ENCODE measurements around the gene OAF.
"Not testable (repeated sequence)": the region's sequence is repeated elsewhere in the genome, so short reads cannot be mapped to it uniquely, and the experiment has no call there.

OAF gene

DNA sequence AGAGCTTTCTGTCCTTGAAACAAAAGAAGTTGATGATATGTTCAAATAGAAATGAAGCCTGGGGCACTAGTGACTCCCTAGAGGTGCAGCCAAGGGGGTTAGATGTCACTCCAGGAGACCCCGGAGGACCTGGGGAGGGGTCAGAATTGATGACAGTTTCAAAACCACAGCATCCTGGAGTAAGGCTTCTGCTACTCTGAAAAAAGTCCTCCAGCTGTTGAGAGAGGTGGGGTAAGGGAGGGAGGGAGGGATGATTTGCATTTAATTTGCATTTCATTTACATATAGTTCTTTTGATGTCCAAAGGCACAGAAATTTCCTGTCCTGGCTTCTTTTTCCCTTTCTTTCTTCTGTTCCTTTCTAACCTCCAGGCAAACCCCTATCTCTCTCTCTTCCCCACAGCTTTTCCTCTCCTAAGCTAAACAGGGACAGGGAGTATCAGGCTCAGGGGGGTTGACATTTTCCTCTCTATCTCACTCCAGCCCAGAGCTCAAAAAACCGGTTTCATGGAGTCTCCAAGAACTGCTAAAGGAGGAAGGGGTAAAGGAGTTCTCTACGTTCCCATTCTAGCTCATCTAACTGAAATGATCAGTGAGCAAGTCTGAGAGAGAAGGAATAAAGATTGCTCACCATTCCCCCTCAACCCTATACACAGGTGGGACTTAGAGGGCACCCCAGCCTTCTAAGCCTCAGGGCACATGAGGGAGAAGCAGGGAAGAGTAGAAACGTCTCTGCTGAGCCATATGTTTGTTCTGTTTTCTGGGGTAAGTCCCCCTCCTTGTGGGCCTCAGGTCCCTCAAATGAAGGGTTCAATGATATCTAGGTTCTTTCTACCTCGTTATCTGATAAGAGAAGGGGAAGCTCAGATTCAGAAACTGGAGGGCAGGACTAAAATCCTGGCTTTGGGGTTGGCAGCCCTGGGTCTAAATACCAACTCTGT, 25.6 kb downstream of the OAF start:
- peak; percentile 83 for DNase-seq (ENCODE audit: low read depth, low spot score)
- peak overlapping the region; percentile 36 for H3K27ac ChIP-seq

DNA sequence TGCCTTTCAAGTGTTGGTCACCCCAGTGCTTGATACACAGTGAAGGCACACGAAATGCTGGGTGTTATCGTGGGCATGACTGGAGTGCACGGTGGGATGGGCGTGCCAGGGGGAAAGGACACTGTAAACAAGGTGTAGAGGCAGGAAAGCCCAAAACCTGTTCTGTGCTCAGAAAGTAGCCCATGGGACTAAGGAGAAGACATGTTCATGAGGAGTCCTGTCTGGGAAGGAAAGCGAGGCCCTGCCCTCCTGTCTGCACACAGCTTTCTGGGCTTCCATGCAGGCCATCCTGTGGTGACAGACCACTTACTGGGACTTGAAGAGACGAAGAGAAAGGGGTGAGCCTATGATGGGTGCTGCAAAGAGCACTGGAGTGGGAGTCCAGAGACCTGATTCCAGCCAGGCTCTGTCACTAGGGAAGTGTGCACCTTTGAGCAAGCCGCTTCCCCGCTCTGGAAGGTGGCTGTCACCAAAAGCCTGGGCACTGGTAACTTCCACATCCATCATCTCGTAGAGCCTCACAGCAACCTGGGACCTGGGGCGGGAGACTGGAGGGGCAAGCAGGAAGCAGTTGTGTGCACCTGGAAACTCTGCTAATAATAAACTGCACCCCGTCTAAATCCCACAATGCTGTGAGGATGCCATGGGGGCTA, 28.3 kb downstream of the OAF start:
- no peak for DNase-seq (ENCODE audit: low read depth, low spot score)
- H3K27ac ChIP-seq: no peak overlapping the region

DNA sequence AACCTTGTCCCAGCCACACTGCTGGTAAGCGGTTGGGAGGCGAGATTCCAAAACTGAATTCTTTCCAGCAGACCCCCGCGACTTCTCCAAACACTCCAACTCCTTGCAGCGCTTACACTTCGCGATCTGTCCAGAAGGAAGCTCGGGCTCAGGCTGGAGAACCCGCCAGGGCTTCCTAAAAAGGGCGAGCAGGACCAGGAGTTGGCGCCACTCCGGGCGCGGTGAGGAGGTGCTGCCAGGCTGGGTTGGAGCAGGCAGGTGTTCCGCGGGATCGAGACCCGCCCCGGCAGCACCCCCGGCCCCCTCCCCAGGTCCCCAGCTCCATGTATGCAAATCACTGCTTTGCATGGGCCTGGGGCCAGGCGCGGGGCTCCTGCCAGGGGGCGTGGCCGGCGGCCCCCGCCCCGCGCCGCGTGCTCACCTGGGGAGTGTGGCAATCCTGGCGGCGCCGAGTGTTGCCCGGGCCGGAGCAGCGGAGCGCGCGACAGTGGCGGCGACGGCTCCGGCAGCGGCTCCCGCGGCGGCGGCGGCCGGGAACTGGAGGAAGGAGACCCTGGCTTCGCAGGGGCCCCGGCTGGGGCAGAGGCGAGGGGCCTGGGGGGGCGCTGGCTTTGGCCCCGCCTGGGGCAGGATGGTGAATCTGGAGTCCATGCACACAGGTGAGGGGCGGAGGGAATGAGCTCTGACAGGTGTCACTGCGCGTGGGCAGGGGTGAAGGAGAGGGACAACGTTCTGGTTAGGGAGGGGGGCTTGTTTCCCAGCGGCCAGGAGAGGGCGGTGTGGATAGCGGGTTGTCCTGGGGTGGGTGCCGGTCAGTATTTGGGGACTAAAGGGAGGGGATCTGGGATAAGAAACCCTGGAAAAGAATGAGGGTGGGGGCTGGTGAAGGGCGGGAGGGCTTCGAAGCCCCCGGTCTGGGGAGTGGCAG, 29.1 kb downstream of the OAF start, which contains the start of gene POU2F3:
TSS of gene POU2F3 (plus strand) at position 428 of the 928 bp plus-strand sequence. CDS start at position 632, 204 bp downstream.
- no peak for DNase-seq (ENCODE audit: low read depth, low spot score)
- no peak within 1 kb of the TSS for H3K27ac ChIP-seq

DNA sequence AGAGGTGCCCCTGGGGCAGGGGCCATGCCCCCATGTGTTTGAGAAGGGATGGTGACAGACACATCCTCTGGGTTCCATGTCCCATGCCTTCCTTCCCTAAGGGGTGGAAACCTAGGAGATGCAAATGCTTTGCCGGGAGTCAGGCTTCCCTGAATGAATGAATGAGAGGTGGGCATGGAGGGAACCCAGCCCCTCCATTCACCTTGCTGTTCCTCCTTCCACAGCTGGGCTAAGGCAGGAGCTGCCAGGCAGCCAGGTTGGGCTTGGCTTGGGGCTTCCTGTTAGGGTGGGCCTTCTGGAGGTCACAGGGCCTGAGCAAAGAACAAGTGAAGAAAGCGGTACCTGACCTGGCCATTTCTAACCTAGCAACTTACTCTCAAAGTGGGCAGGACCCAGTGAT, 30.0 kb downstream of the OAF start:
- H3K27ac ChIP-seq: no peak overlapping the region

DNA sequence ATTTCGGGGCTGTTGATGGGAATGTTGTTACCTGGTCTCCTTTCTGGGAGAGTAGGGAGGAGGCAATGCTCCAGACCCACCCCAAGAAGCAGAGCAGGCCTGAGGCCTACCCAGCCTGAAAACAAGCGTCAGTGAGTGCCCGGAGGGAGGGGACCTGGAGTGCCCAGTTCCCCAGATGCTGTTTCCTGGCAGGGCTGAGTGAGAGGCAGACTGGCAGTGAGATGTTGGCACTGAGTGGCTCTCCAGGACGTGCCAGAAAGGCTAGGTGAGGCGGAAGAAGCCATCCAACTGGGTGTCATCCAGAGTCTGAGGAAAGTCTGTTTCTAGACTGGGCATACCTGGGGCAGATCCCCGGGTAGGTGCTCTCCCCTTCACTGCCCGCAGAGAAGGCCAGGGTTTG, 30.4 kb downstream of the OAF start:
- no peak for DNase-seq (ENCODE audit: low read depth, low spot score)
- no peak overlapping the region for H3K27ac ChIP-seq

More for the DNA sequence above, 30.0 kb downstream of the OAF start:
- no peak for DNase-seq (ENCODE audit: low read depth, low spot score)

DNA sequence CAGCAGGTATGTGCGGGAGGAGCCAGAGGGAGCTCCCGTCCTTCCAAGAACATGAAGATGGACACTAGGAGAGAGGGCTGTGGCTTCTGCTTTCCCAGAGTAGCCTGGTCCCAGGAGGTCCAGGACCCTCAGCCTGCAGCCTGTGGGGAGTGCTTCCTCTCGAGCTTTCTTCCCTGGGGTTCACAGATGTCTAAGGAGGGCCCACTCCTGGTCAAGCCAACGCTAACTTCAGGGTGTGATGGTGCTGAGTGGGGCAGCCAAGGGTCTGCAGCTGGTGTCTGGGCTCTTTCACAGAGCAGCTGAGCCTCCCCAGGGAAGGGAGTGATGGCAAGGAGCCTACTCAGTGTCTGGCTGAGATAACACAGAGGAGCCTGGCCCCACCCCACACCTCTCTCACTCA, 32.4 kb downstream of the OAF start:
- H3K27ac ChIP-seq: no peak overlapping the region
- DNase-seq (ENCODE audit: low read depth, low spot score): no peak

DNA sequence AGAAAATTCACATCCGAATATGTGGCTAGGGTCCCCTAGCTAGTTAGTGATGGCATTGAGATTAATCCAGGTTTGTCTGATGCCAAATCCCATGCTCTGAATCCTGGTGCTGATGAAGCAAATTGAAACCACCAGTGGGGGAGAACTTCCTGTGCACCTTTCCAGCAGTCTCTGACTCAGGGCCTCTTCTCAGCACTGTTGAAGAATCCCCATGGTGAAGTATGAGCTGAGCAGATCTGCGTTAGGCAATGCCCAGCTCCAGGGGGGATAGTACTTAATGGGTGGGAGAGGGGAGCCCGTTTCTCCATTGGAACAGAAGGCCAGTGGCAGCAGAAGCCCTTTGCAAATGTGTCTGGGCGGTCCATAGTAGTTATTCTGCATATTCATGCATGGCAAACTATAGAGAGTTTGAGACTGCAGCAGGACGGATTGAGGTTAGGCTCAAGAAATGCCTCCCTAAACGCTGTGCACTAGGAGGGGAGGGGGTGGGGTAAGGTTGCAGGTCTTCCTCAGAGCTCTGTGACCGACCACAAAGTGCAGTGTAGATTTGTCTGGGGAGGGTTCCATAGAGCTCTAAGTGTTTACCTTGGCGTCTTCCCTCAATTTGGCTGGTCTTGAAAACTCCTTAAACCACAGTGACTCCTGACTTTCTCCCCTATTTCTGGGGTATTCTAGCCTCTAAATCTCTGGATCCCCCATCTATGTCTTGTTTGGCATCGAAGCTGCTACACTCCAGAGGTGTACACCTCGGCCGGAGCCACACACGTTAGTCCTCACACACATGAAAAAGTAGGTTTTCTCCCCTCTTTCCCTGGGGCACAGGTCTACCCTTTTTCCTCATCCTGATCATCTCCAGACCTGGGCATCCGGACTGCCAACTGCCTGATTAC, 33.9 kb downstream of the OAF start:
- H3K27ac ChIP-seq: no peak overlapping the region
- DNase-seq (ENCODE audit: low read depth, low spot score): no peak

DNA sequence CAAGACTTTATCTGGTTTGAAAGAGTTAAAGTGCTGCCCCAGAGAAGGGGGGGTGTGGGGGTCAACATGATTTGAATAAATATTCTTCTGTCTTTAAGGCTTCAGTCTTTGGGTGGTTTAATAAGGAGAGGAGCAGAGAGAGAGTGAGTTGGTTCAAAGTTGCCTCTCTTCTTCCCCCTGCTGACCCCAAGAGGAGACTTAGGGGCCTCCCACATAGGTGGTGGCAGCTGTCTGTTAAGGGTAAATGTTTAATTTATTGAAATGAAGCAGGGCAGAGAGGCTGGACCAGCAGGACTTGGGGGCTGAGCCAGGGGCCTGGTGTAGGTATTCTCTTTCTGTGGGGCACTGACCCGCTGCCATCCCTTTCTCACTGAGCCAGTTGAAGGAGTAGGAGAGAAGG, 34.6 kb downstream of the OAF start:
- DNase-seq (ENCODE audit: low read depth, low spot score): no peak
- no peak overlapping the region for H3K27ac ChIP-seq

DNA sequence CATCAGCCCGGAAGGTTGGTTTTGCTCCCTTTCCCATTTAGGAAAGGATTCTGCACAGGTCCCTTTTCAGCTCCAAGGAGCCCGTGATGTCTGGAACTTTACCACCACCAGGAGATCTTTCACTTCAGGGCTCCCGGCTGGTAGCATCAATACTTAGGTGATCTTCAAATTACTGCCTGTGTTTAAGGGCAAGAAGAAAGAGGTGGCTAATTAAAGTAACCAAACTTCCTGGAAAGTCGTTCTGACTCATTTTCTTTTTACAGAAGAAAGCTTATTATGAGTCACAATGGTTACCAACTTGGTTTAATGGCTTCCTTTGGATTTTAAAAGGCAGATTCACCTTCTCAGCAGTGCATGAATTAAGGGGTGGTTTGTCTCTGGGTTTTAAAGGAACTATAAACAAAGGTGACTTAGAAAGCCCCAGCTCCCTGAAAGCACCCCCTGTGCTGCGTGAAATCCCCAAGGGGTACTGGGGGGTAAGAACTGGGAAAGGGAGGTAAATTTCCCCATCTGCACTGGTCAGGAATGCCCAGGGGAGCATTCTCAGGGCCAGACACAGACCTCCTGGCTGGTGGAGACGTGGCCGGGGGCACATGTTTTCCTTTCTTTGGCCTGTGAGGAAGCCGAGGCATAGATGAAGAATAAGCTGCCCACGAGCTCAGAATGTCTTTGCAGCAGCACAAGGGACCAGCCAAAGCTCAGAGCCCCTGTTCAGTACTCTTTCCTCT, 37.9 kb downstream of the OAF start:
- no peak overlapping the region for H3K27ac ChIP-seq
- peak; percentile 39 for DNase-seq (ENCODE audit: low read depth, low spot score)

DNA sequence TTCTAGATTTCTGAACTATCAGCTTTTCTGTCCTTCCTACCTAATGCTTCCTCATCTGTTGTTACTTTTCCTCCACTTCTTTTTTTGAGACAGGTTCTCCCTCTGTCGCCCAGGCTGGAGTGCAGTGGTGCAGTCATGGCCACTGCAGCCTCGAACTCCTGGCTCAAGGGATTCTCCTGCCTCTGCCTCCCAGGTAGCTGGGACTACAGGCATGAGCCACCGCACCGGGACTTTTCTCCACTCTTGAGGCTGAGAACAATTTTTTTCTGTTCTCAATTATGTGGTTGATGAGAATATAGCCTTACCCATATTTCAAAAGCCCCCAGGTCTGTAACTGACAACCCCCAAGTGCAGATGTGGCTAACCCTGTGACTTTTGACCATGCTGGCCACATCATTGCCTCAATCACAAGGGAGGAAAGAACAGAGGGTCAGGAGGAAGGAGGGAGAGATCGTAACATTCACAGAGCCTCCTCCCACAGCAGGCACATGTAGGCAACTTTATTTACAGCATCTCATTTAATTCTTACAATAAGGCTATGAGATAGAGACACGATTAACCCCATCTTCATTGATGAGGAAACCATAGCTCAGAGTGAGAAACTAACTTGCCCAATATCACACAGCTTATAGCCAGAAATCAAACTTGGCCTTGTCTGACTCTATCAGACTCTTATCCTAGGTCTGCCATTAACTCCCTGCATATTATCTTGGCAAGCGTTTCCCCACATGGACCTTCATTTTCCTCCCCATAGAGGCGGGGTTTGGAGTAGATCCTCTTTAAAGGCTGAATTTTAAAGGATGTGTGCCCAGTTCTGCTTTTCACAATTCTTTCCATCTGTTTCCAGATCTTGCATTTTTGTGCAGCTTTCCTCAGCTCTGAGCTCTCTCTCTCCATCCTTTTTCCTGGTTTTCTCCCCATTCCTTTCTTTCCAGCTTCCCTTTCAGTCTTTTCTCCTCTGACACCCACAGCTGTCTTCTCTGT, 38.7 kb downstream of the OAF start:
- H3K27ac ChIP-seq: no peak overlapping the region
- no peak for DNase-seq (ENCODE audit: low read depth, low spot score)

DNA sequence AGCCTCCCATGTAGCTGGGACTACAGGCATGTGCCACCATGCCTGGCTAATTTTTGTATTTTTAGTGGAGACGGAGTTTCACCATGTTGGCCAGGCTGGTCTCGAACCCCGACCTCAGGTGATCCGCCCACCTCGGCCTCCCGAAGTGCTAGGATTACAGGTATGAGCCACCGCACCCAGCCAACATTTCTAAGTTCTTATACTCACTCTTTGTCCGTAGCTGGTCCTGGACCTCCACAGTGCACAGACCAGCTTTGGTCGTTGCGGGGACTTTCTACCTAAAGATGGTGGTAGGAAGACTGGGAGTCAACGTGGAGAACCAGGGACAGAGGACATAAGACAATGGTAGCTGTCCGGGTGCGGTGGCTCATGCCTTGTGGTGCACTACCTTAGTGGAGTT, 42.5 kb downstream of the OAF start:
- not testable (repeated sequence) for H3K27ac ChIP-seq; DNase-seq (ENCODE audit: low read depth, low spot score)

DNA sequence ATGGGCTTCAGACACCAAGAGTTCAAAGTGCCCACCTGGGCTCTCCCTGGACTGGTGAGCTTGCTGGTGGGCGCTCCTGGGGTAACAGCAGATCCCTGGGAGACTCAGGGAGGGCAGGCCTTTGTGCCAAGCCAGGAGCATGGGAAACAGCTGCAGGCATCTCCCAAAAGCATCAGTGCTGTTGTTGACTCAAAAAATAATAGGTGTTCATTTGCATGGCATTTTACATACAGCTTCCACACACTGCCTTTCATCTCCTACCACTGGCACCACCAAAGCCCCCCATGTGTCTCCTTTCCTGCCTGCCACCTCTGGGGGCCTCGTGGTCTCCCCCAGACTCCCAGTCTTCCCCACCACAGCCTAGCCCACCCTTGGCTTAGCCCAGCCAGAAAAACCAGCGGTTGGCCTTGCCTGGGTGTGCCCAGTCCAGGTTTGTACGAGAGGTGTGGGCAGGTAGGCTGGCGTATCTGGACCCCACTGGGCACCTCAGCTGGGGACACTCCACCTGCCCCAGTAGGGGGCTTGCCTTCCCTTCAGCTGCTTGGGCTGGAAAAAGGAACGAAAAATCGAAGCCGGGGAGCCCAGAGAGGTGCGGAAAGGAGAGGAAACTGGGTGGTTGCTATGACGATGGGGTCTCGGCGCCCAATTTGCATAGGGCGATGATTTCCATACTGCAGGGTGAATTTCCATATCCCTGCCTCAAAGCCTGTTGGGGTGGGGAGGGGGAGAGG, 44.1 kb downstream of the OAF start:
- H3K27ac ChIP-seq: no peak overlapping the region
- DNase-seq (ENCODE audit: low read depth, low spot score): no peak

DNA sequence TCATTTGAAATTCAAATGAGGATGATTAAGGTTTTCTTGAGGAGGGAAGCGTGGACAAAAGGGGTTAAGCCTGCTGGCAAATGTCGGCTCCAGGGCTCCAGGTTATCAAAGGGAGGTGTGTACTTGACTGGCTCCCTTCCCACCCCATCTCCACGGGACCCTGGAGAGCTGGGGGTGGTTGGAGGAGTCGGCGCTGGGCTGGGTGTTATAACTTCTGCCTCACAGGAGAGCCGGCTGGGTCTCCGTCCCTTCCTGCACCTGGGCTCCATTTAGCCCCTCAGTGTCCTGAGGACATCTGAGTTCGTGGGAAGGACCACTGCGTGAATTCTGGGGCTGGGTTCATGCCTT, 44.7 kb downstream of the OAF start:
- no peak overlapping the region for H3K27ac ChIP-seq
- no peak for DNase-seq (ENCODE audit: low read depth, low spot score)

DNA sequence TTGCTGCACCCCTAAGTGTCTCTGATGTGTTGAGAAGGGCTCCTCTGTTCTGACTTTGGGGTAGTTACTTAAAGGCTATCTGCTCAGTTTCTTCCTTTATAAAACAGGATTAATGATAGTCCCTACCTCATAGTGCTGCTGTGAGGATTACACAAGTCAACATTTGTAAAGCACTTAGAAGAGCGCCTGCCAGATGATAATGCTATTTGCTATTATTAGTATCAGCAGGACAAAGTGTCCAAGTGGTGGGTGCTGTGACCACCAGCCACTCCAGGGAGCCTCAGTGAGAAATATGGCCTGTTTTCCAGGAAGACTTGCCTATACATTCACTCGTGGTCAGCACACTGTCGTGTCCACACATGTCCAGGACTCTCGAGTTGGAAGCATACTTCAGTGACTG, 45.3 kb downstream of the OAF start:
- no peak for DNase-seq (ENCODE audit: low read depth, low spot score)
- H3K27ac ChIP-seq: no peak overlapping the region

DNA sequence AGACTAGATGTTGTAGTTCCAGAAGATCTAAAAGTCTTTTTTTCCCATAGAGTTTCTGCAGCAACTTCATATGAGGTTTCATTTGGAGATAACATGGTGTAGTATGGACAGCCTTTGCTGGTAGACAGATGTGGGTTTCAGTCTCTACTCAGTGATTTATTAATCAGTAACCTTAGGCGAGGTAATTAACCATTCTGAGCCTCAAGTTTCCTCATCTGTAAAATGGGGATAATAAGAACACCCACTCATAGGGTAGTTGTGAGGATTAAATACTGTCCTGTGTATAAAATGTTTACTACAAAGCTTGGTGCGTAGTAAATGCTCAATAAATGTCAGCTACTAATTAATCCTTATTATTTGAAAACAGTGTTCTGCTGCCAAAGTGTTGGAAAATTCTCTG, 45.9 kb downstream of the OAF start:
- DNase-seq (ENCODE audit: low read depth, low spot score): no peak
- H3K27ac ChIP-seq: no peak overlapping the region

DNA sequence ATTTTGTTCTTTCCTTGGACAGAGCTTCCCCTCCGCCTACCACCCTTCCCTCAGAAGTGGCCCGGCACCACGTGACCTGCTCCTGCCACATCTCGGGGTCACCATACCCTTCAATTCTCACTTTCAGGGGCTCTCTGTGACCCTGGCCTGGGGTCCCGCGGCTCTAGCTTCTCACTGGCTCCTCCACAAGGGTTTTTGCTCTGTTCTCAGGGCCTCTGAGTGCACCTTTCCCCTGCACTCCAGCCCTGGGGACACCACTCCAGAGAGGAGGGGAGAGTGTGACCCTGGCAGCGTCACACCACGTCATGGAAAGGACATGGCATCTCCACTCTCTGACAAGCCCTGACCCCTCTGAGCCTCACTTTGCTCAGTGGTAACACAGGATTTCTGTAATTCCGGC, 46.5 kb downstream of the OAF start:
- no peak for DNase-seq (ENCODE audit: low read depth, low spot score)
- H3K27ac ChIP-seq: no peak overlapping the region

DNA sequence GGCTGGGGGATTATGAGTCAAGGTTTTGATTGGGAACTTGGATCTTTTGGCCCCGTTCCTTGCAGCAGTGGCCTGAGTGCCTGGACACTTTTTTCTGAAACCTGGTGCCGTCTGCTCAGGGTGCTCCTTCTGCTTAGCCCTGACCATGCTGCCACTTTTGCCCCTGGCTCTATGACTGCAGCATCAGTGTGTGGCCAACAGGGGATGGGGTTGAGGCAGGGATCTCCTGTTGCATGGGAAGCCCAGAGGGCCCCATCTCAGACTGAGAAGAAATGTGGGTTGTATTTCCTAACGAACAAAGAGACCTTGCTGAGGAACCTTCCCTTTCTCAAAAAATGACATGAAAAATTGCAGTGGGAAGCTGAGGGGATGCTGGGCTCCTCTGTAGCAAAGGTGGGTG, 47.8 kb downstream of the OAF start:
- H3K27ac ChIP-seq: no peak overlapping the region
- DNase-seq (ENCODE audit: low read depth, low spot score): no peak
